HCT116 (cell line): Measurements from ENCODE around the gene GRM4. TPM values are rescaled to one million over a fixed set of nuclear protein-coding genes. Genes with fewer than 3 reads are reported as not detected.

Source experiments
- ATAC-seq: fragments of 200-7000 bp; cut with Tn5 transposase; 2 replicates; pipeline ENCODE4 v1.9.1; 2020; ENCODE audit warnings: mild to moderate bottlenecking, moderate library complexity
- BruUV-seq: library from RNA; stranded (reverse); fragments of 400-500 nt; replicated peaks from 2 replicates; lab custom pipeline; 2021; lab: Mats Ljungman, UMichigan
- CTCF ChIA-PET: fragments of 300-600 bp; sonication (Branson Sonifier 250); formaldehyde crosslinking; loops from one replicate; lab custom pipeline; 2021; ENCODE audit warnings: antibody characterized with exemption; lab: Charles Lee
- POLR2A ChIA-PET: fragments of 300-600, 350-600 bp; sonication (Branson Sonifier 250); formaldehyde crosslinking; loops from one replicate; lab custom pipeline; 2021; ENCODE audit warnings: antibody characterized with exemption; lab: Charles Lee
- RAD21 ChIA-PET, 2 experiments: fragments of 300-600 bp; sonication (Branson Sonifier 250); formaldehyde crosslinking; loops; one replicate each; lab custom pipeline; 2023; ENCODE audit warnings: low total read pairs in 2 of 2; ENCODE audit not compliant: uncharacterized antibody in 2 of 2, unreplicated experiment in 2 of 2, low non-redundant PET in 1 of 2; lab: Charles Lee
- DNase-seq: peaks from one replicate; pipeline ENCODE4 v3.0.0-alpha.2; 2010; ENCODE audit warnings: low read depth, low spot score
- H2AFZ ChIP-seq: fragments of 200-600 bp; shearing (Covaris generic), sonication (generic); 2 replicates; pipeline ENCODE4 v1.6.1; 2017; ENCODE audit warnings: low read depth, mixed run types, mixed read lengths, antibody characterized with exemption, low read length; ENCODE audit not compliant: poor library complexity, severe bottlenecking
- H3K27ac ChIP-seq: 2 replicates; pipeline ENCODE4 v1.5.1; 2012; ENCODE audit warnings: low read depth, low read length
- H3K27me3 ChIP-seq: fragments of 200-600 bp; sonication (generic); 2 replicates; pipeline ENCODE4 v1.6.1; 2016; ENCODE audit warnings: mixed run types, low read length, mixed read lengths; ENCODE audit not compliant: insufficient read depth
- H3K36me3 ChIP-seq, 2 experiments: fragments of 200-500 bp in 1 of 2; fragments of 200-600 bp in 1 of 2; sonication (Bioruptor generic) in 1 of 2; sonication (generic) in 1 of 2; 2 replicates each; pipeline versions ENCODE4 v1.5.1 to v1.6.1; 2014 to 2016; ENCODE audit warnings: low read length in 2 of 2, inconsistent platforms in 1 of 2, mixed read lengths in 1 of 2, mixed run types in 1 of 2; ENCODE audit not compliant: insufficient read depth in 2 of 2, control insufficient read depth in 1 of 2
- H3K4me1 ChIP-seq, 2 experiments: fragments of 200-600 bp in 1 of 2; sonication (generic) in 1 of 2; 2 replicates each; pipeline versions ENCODE4 v1.5.1 to v1.6.1; 2012 to 2017; ENCODE audit warnings: low read length in 2 of 2, inconsistent platforms in 1 of 2, mild to moderate bottlenecking in 1 of 2, mixed read lengths in 1 of 2, mixed run types in 1 of 2, moderate library complexity in 1 of 2; ENCODE audit not compliant: insufficient read depth in 2 of 2, control insufficient read depth in 1 of 2
- H3K4me2 ChIP-seq: fragments of 200-600 bp; sonication (generic); 2 replicates; pipeline ENCODE4 v1.6.1; 2017; ENCODE audit warnings: mixed run types, low read length, mixed read lengths
- H3K4me3 ChIP-seq, 2 experiments: fragments of 200-600 bp in 1 of 2; sonication (generic) in 1 of 2; replicated peaks in 1 of 2; 2 replicates each; pipeline ENCODE4 v1.5.1; 2011 to 2016; ENCODE audit warnings: low read length in 2 of 2, control low read depth in 1 of 2, low read depth in 1 of 2, mild to moderate bottlenecking in 1 of 2, mixed read lengths in 1 of 2, mixed run types in 1 of 2
- H3K79me2 ChIP-seq: fragments of 200-600 bp; sonication (generic); 2 replicates; pipeline ENCODE4 v1.6.1; 2017; ENCODE audit warnings: mild to moderate bottlenecking, mixed run types, low read length, moderate library complexity, mixed read lengths; ENCODE audit not compliant: insufficient read depth
- H3K9ac ChIP-seq: fragments of 200-600 bp; sonication (generic); 2 replicates; pipeline ENCODE4 v1.6.1; 2016; ENCODE audit warnings: low read length, mixed read lengths
- H3K9me2 ChIP-seq: fragments of 200-600 bp; sonication (generic), shearing (Covaris generic); 2 replicates; pipeline ENCODE4 v1.6.1; 2017; ENCODE audit warnings: mixed run types, mild to moderate bottlenecking, moderate library complexity; ENCODE audit not compliant: insufficient read depth
- H3K9me3 ChIP-seq, 2 experiments: fragments of 200-500 bp in 1 of 2; fragments of 200-600 bp in 1 of 2; sonication (Bioruptor generic) in 1 of 2; sonication (generic) in 1 of 2; 2 replicates each; pipeline ENCODE4 v1.6.1; 2014 to 2017; ENCODE audit warnings: low read length in 2 of 2, mixed read lengths in 2 of 2, inconsistent platforms in 1 of 2, low read depth in 1 of 2, mild to moderate bottlenecking in 1 of 2, mixed run types in 1 of 2, moderate library complexity in 1 of 2; ENCODE audit not compliant: control insufficient read depth in 1 of 2, insufficient read depth in 1 of 2
- H4K20me1 ChIP-seq: fragments of 200-600 bp; sonication (generic), shearing (Covaris generic); 2 replicates; pipeline ENCODE4 v1.6.1; 2017; ENCODE audit warnings: mixed run types, mild to moderate bottlenecking, moderate library complexity; ENCODE audit not compliant: insufficient read depth
- CBX3 ChIP-seq: IDR thresholded peaks from 2 replicates; pipeline ENCODE4 v1.6.1; 2012; ENCODE audit warnings: low read depth
- CEBPB ChIP-seq: IDR thresholded peaks from 2 replicates; pipeline ENCODE4 v1.6.1; 2012; ENCODE audit warnings: low read depth
- EGR1 ChIP-seq: IDR thresholded peaks from 2 replicates; pipeline ENCODE4 v1.6.1; 2012; ENCODE audit warnings: low read depth
- ELF1 ChIP-seq: IDR thresholded peaks from 2 replicates; pipeline ENCODE4 v1.6.1; 2012; ENCODE audit warnings: low read depth, borderline replicate concordance
- EZH2 ChIP-seq: fragments of 200-600 bp; sonication (generic); IDR thresholded peaks from 2 replicates; pipeline ENCODE4 v1.6.1; 2017; ENCODE audit warnings: antibody characterized with exemption, mixed run types
- EZH2phosphoT487 ChIP-seq: fragments of 200-600 bp; IDR thresholded peaks from 2 replicates; pipeline ENCODE4 v1.6.1; 2018; ENCODE audit warnings: antibody characterized with exemption, borderline replicate concordance
- RAD21 ChIP-seq: IDR thresholded peaks from 2 replicates; pipeline ENCODE4 v1.6.1; 2012; ENCODE audit warnings: low read depth, mild to moderate bottlenecking
- SIN3A ChIP-seq: IDR thresholded peaks from 2 replicates; pipeline ENCODE4 v1.6.1; 2012; ENCODE audit warnings: low read depth
- TCF7L2 ChIP-seq: IDR thresholded peaks from 2 replicates; pipeline ENCODE4 v1.7.0; 2011; ENCODE audit warnings: borderline replicate concordance, inconsistent platforms; ENCODE audit not compliant: insufficient read depth, insufficient read length; ENCODE audit errors: extremely low read depth
- intact Hi-C: fragments of 100-400 bp; cut with micrococcal nuclease; formaldehyde crosslinking; loops from 2 replicates; pipeline ENCODE4 v1.10.0; 2022
- total RNA-seq: library from RNA; stranded (reverse); gene quantifications from one replicate; pipeline ENCODE4 v1.2.1, GENCODE V29; 2021; ENCODE audit not compliant: unreplicated experiment
- TF ChIP-seq, protein P1 (sequence below): IDR thresholded peaks from 2 replicates; pipeline ENCODE4 v1.6.1; 2012; ENCODE audit warnings: low read depth
- TF ChIP-seq, protein P2 (sequence below): IDR thresholded peaks from 2 replicates; pipeline ENCODE4 v1.6.1; 2012
- TF ChIP-seq, protein P3 (sequence below): IDR thresholded peaks from 2 replicates; pipeline ENCODE4 v1.6.1; 2012
- TF ChIP-seq, protein P4 (sequence below): IDR thresholded peaks from 2 replicates; pipeline ENCODE4 v1.6.1; 2011; ENCODE audit warnings: mild to moderate bottlenecking, low read length, moderate library complexity; ENCODE audit not compliant: insufficient replicate concordance; ENCODE audit errors: extremely low read depth

Gene GRM4
- total RNA-seq, 1 experiment from 2014 or later, result 2.6 TPM

DNA sequence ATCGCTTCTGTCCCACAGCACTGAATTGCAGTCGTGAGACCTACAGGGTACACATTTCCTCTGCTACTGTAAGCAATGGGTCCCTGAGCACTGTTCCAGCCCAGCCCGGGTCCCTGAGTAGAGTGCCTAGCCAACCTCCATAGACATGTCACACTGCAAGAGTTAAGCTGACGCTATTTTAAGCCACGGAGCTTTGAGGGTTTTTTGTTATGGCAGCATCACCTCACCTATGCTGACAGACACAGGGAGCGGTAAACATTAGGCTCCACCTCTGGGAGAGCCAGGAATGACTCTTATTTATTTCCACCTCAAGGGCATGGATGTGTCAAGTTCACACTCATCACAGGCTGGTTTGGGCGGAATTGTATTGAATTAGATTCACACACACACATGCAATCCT lies 45.1 kb downstream of the GRM4 start:
- Histone ChIP-seq H2AFZ (no peak overlapping the region), H4K20me1 (no peaks in the 10 kb centered on the region), H3K9ac (no peak overlapping the region), H3K9me2 (no peaks in the 10 kb centered on the region), H3K4me3 (no peak overlapping the region), H3K27ac (no peak overlapping the region), H3K4me2 (no peak overlapping the region), H3K27me3 (no peaks in the 10 kb centered on the region), H3K79me2 (no peaks in the 10 kb centered on the region), H3K9me3 (no peaks in the 10 kb centered on the region), H3K36me3 (no peaks in the 10 kb centered on the region), H3K4me1 (no peaks in the 10 kb centered on the region)
- no peak for ATAC-seq
- DNase-seq, result no peak
- CTCF ChIA-PET, result no interaction called here
- no TSS peak for BruUV-seq
- TF ChIP-seq ELF1 (no peak), EZH2 (no peak), SIN3A (no peak), CEBPB (no peak), RAD21 (no peak), TCF7L2 (no peak), CBX3 (no peak), EZH2phosphoT487 (no peak), EGR1 (no peak)
- TF ChIP-seq, protein P1, sequence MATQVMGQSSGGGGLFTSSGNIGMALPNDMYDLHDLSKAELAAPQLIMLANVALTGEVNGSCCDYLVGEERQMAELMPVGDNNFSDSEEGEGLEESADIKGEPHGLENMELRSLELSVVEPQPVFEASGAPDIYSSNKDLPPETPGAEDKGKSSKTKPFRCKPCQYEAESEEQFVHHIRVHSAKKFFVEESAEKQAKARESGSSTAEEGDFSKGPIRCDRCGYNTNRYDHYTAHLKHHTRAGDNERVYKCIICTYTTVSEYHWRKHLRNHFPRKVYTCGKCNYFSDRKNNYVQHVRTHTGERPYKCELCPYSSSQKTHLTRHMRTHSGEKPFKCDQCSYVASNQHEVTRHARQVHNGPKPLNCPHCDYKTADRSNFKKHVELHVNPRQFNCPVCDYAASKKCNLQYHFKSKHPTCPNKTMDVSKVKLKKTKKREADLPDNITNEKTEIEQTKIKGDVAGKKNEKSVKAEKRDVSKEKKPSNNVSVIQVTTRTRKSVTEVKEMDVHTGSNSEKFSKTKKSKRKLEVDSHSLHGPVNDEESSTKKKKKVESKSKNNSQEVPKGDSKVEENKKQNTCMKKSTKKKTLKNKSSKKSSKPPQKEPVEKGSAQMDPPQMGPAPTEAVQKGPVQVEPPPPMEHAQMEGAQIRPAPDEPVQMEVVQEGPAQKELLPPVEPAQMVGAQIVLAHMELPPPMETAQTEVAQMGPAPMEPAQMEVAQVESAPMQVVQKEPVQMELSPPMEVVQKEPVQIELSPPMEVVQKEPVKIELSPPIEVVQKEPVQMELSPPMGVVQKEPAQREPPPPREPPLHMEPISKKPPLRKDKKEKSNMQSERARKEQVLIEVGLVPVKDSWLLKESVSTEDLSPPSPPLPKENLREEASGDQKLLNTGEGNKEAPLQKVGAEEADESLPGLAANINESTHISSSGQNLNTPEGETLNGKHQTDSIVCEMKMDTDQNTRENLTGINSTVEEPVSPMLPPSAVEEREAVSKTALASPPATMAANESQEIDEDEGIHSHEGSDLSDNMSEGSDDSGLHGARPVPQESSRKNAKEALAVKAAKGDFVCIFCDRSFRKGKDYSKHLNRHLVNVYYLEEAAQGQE, result no peak
- TF ChIP-seq, protein P2, sequence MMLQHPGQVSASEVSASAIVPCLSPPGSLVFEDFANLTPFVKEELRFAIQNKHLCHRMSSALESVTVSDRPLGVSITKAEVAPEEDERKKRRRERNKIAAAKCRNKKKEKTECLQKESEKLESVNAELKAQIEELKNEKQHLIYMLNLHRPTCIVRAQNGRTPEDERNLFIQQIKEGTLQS, result no peak
- TF ChIP-seq, protein P3, sequence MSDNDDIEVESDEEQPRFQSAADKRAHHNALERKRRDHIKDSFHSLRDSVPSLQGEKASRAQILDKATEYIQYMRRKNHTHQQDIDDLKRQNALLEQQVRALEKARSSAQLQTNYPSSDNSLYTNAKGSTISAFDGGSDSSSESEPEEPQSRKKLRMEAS, result no peak
- TF ChIP-seq, protein P4, sequence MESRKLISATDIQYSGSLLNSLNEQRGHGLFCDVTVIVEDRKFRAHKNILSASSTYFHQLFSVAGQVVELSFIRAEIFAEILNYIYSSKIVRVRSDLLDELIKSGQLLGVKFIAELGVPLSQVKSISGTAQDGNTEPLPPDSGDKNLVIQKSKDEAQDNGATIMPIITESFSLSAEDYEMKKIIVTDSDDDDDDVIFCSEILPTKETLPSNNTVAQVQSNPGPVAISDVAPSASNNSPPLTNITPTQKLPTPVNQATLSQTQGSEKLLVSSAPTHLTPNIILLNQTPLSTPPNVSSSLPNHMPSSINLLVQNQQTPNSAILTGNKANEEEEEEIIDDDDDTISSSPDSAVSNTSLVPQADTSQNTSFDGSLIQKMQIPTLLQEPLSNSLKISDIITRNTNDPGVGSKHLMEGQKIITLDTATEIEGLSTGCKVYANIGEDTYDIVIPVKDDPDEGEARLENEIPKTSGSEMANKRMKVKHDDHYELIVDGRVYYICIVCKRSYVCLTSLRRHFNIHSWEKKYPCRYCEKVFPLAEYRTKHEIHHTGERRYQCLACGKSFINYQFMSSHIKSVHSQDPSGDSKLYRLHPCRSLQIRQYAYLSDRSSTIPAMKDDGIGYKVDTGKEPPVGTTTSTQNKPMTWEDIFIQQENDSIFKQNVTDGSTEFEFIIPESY, result no peak
- RAD21 ChIA-PET, result no interaction called here
- intact Hi-C loops, result no loop called here
- POLR2A ChIA-PET, result no interaction called here
